ENCODE results near the gene ERF.
A peak's percentile ranks its signal among the peaks of the same experiment; 100 is the strongest.

ERF gene

DNA sequence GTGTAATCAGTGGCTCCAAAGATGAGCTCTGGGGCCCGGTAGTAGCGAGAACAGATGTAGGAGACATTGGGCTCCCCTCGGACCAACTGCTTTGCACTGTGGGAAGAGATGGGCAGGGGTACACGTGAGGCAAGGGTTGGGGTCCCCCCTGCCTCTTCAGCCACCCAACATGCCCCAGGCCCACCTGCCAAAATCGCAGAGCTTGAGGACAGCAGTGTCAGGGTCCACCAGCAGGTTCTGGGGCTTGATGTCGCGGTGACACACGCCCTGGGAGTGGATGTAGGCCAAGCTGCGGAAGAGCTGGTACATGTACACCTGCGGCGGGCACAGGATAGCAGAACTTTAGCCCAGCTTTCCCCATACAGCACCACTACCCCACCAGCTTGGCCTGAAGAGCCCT, 20.6 kb downstream of the ERF start:
- no peak for DNase-seq

GRCh38 chr19:42233678-42234292, 21.1 kb downstream of the ERF start:
- no peak for DNase-seq

GRCh38 chr19:42233106-42233505, 21.8 kb downstream of the ERF start:
- DNase-seq = no peak

DNA sequence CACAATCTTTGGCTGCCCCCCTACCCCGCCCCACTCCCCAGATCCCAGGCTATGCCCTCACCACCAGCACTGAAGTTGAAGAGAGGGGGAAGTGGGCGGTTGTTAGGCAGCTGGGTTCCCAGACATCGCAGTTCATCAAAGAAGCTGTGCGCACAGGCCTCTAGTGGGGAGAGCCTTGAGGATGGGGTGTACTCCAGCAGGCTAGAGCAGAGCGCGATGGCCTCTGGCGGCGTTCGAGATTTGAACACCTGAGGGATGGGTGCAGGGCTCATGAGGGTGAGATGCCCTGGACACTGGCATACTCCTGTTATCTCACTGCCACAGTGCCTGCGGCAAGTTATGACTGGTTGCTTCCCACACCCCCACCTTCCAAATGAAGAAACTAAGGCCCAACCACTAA, 22.5 kb downstream of the ERF start:
- no peak for DNase-seq

- DNase-seq = no peak
These were observed 24.4 kb downstream of the ERF start for GRCh38 chr19:42230571-42230970.

GRCh38 chr19:42229855-42230351, 25.0 kb downstream of the ERF start:
- DNase-seq = no peak

GRCh38 chr19:42229301-42229854, 25.6 kb downstream of the ERF start:
- DNase-seq = no peak

DNA sequence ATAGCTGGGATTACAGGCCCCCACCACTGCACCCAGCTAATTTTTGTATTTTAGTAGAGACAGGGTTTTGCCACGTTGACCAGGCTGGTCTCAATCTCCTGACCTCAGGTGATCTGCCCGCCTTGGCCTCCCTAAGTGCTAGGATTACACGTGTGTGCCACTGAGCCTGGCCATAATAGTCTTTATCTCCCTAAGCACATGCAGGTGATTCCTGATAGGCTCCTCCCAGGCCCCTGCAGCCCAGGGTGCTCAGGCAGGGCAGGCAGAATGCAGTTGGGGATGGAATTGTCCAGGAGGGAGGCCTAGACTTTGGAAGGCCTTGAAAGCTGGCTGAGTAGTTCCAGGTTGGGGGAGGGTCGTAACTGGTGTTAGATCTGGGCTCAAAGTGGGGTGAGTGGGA, 26.3 kb downstream of the ERF start:
- no peak for DNase-seq

DNA sequence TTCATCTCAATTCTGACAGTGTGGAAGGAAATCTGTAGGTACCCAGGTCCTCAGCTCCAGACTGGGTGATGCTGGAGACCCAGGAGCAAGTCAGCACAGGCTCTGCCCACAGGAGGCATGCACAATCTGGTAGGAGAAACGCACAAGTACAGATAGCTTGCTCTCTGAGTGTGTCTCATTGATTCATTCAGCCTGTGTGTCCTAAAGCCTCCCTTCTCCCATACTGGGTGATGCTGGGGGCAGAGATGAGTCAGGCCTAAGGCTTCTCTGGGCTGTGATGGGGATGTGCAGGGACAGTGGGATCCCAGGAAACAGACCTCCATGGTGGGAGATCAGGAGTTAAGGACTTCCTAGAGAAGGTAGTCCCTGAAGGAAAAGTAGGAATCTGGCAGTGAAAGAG, 28.0 kb downstream of the ERF start:
- no peak for DNase-seq

DNA sequence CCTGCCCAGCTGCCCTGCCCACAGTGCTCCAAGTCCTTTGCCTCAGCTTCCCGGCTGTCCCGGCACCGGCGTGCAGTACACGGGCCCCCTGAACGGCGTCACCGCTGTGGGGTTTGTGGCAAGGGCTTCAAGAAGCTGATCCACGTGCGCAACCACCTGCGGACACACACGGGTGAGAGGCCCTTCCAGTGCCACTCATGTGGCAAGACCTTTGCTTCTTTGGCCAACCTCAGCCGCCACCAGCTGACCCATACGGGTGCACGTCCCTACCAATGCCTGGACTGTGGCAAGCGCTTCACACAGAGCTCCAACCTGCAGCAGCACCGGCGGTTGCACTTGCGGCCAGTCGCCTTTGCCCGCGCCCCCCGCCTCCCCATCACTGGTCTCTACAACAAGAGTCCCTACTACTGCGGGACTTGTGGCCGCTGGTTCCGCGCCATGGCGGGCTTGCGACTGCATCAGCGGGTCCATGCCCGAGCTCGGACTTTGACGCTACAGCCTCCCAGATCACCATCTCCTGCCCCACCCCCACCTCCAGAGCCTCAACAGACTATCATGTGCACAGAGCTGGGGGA, 29.1 kb downstream of the ERF start:
- DNase-seq = no peak

DNA sequence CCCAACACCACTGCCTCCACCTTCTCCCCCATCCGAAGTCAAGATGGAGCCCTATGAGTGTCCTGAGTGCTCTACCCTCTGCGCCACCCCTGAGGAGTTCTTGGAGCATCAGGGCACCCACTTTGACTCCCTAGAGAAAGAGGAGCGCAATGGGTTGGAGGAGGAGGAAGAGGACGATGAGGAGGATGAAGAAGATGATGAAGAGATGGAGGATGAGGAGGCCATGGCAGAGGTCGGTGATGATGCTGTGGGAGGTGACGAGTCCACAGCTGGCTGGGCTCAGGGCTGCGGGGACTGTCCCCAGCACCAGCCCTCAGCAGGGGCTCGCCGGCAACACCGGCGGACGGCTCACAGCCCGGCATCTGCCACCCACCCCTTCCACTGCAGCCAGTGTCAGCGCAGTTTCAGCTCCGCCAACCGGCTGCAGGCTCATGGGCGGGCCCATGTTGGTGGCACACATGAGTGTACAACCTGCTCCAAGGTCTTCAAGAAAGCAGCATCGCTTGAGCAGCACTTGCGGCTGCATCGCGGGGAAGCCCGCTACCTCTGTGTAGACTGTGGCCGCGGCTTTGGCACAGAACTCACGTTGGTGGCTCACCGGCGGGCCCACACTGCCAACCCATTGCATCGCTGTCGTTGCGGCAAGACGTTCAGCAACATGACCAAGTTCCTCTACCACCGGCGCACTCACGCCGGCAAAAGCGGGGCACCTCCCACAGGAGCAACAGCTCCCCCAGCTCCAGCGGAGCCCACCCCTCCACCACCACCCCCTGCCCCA, 29.8 kb downstream of the ERF start:
- no peak for DNase-seq

DNA sequence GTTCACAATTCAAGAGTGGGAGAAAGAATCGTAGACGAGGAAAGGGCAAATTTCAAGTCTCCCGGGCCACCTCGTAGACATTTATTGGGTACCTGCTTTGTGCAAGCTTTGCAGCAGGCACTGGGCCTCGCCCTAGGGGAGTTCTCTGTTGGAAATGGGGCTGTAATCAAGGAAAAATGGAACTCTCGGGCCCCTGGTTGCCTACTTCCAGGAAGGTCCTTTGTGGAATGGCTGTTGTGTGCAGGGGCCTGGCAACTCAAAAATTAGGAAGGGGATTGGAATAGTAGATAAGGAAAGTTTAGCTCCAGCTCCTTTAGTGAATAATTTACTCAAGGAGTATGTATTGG, 34.2 kb downstream of the ERF start:
- DNase-seq = no peak

DNA sequence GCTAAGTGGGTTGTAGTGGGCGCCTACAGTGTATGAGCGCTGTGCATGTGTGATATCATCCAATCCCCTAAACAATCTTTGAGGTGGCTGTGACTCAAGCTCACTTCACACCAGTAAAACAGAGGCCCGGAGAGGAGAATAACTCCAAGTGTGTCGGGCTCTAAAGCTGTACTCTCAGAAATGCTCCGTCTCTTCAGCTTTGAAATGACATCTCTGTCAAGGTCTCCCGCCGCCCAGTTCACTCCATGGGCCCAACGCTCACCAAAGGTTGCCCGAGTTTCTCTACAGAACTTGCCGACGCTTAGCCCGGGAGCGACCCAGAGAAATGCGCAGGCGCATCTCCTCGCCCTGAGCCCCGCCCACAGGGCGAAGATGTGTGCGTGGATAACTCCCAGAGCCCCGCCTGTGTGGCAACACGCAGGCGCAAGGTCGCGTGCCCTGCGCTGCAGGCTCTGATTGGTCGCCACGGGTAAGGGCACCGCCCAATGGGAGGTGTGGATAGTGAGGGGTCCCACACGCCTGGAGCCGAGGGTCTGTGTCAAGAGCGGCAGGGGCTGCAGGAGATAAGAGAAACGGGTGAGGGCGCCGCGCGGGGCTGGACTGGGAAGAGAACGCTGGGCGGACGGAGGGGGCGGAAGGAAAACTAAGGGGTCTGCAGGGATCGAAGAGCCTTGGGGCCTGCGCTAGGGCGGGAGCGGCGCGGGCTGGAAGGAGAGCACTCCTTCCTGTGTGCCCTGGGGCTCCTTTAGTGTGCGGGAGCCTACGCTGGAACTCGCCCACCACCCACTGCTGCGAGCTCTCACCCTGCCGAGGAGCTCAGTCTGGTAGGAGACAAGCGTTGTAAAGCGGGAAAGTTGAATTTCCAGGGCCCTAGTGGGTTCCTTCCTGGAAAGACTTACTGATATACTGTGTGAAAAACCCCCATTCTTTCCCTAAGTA, 34.8 kb downstream of the ERF start, which contains the start of gene ZNF526:
Gene ZNF526 (plus strand): TSS at position 501 of the 939 bp plus-strand sequence. CDS start 4,092 bp downstream, outside the sequence.
- peak; percentile 98 for DNase-seq

DNA sequence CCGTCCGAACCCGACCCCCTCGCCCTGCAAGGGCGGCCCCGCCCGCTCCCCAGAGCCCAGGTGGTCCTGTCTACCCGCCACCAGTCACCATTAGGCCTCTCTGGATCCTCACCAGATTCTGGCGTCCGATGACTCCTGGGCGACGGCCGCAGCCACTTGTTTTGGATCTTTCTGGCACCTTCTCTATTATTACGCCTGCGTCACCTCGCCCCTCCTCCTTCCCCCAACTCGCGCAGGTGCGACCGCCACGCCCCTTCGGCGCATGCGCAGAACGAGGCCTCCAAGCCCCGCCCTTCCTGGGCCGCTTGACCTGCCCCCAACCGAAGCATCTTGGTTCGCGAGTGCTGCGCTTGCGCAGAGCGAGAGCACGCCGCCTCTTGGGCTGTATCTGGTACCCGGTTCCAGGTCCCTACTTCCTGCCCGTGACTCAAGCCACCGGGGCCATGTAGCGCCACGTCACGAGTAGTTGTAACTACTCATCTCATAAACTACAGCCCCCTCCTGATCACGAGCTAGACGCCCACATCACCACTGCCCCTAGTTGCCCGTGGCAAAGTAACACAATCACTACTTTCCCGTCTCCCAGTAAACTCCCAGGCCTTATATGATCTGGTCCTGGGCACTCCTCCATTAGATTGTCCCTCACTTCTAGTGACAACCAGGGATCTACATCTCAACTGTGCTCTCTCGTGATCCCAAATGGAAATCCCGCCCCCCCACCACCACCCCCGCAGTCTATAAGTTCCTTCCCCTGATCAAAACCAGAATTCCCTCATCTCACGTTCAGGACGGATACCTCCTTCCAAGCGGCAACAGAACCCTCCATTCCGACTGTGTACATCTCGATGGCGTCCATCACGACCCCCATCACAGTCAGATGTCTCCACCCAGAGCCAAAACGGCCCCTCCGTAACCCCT, 37.1 kb downstream of the ERF start, which contains the start of gene DEDD2:
Gene DEDD2 (minus strand): TSS at position 158 of the 918 bp plus-strand sequence. CDS start 670 bp downstream, outside the sequence.
- DNase-seq = peak; percentile 99

DNA sequence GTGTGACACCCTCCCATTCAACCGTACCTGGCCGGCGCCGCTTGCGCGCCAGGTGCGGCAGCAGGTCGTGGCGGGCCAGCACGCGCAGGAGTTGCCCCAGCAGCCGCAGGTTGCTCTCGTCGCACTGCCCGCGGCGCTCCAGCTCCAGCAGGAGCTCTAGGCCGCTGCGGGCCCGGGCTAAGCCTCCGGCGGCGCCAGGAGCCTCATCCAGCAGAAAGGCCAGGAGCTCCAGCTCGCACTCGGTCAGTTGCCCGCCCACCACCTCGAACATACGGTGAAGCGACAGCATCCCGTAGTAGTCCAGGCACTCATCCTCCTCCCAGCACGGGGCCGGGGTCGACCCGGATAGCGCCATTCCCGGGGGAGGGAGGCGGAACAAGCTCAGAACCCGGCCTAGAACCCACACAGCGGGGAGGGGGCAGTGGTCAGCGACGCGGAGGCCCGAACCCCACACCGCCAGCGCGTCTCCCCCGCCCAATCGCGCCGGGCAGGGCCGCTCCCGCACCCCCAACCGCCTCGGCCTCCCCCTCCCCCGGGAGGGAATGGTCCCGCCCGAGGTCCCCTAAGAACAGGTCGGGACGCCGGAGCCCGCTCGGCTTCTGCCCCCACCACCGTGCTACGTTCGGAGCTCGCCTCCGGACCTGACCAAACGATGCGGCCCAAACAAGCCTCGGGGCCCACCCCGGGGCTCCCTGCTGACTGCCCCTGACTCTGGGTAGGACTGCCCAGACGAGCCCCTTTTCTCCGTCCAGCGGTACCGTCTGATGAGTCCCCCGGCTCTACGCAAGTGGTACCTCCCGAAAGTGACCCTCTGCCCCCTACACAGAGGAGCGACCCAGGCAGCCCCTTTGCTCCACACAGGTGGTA, 38.0 kb downstream of the ERF start:
- peak; percentile 35 for DNase-seq

GRCh38 chr19:42214810-42215485, 40.0 kb downstream of the ERF start:
- DNase-seq = no peak

- no peak for DNase-seq
These were observed 42.0 kb downstream of the ERF start for GRCh38 chr19:42212886-42213285.

- DNase-seq = no peak
These were observed 46.3 kb downstream of the ERF start for GRCh38 chr19:42208612-42209011.

DNA sequence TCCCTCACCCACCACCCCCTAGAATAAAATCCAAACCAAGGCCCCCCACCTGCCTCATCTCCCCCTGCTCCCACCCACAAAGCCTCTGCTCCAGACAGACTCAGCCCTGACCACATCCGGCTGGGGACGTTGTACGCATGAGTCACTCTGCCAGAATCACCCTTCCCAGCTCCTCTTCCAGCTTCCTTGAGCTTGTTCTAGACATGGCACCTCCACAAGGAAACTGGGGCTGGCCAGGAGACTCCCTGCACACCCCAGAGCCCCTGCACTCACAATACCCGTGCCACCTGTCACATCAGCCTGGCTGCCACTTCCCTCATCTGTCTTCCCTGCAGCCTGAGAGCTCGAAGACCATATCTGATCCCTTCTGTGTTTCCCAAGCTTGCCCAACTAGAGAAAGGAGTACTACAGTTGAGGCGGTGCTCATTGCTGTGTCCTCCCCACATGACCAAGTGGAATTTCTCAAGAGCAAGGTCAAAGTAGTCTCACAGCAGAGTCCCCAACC, 47.1 kb downstream of the ERF start:
- DNase-seq = no peak
